Panc1 (cell line): Measurements from ENCODE around the gene ISG15. TPM values are rescaled to one million over a fixed set of nuclear protein-coding genes. Genes with fewer than 3 reads are reported as not detected.

ENCODE experiments used
- ATAC-seq: fragments of 200-7000 bp; cut with Tn5 transposase; 2 replicates; pipeline ENCODE4 v1.9.1; 2020; ENCODE audit warnings: mild to moderate bottlenecking, moderate library complexity
- BruUV-seq: library from RNA; stranded (reverse); fragments of 400-500 nt; replicated peaks from 2 replicates; lab custom pipeline; 2021; lab: Mats Ljungman, UMichigan
- CTCF ChIA-PET: fragments of 300-600 bp; sonication (Branson Sonifier 250); formaldehyde crosslinking; loops from one replicate; lab custom pipeline; 2022; ENCODE audit warnings: antibody characterized with exemption; lab: Charles Lee
- POLR2A ChIA-PET: fragments of 300-600 bp; sonication (Branson Sonifier 250); formaldehyde crosslinking; loops from one replicate; lab custom pipeline; 2022; ENCODE audit warnings: antibody characterized with exemption; lab: Charles Lee
- DNase-seq: peaks from one replicate; pipeline ENCODE4 v3.0.0-alpha.2; 2010; ENCODE audit warnings: low read depth, low spot score
- H3K27ac ChIP-seq: 2 replicates; pipeline ENCODE4 v1.5.1; 2011; ENCODE audit warnings: mild to moderate bottlenecking, low read length, inconsistent platforms
- H3K27me3 ChIP-seq: fragments of 200-500 bp; sonication (Bioruptor generic); 2 replicates; pipeline ENCODE4 v1.6.0; 2014; ENCODE audit warnings: low read length, inconsistent platforms; ENCODE audit not compliant: control insufficient read depth, insufficient read depth
- H3K36me3 ChIP-seq: fragments of 200-500 bp; sonication (Bioruptor generic); 2 replicates; pipeline ENCODE4 v1.5.1; 2014; ENCODE audit warnings: inconsistent platforms, mild to moderate bottlenecking, low read length, moderate library complexity; ENCODE audit not compliant: control insufficient read depth, insufficient read depth
- H3K4me1 ChIP-seq: 2 replicates; pipeline ENCODE4 v1.5.1; 2011; ENCODE audit warnings: inconsistent platforms, mild to moderate bottlenecking, low read length, moderate library complexity; ENCODE audit not compliant: control insufficient read depth, insufficient read depth
- H3K4me3 ChIP-seq, 2 experiments: 2 replicates each; pipeline ENCODE4 v1.5.1; 2011 to 2012; ENCODE audit warnings: low read depth in 2 of 2, low read length in 2 of 2, mild to moderate bottlenecking in 2 of 2, inconsistent platforms in 1 of 2, moderate library complexity in 1 of 2
- H3K9me3 ChIP-seq: fragments of 200-500 bp; sonication (Bioruptor generic); 2 replicates; pipeline ENCODE4 v1.5.1; 2014; ENCODE audit warnings: low read depth, mild to moderate bottlenecking, inconsistent platforms, low read length, moderate library complexity; ENCODE audit not compliant: control insufficient read depth, insufficient read depth
- CTCF ChIP-seq: fragments of 450-650 bp; IDR thresholded peaks from 2 replicates; pipeline ENCODE4 v1.5.1; 2017; ENCODE audit warnings: mild to moderate bottlenecking
- POLR2AphosphoS5 ChIP-seq: IDR thresholded peaks from 2 replicates; pipeline ENCODE4 v1.6.1; 2012; ENCODE audit warnings: mild to moderate bottlenecking, low read depth, low read length, moderate library complexity
- SIN3A ChIP-seq: IDR thresholded peaks from 2 replicates; pipeline ENCODE4 v1.6.1; 2012; ENCODE audit warnings: low read depth, mild to moderate bottlenecking, low read length, moderate library complexity, borderline replicate concordance; ENCODE audit not compliant: insufficient read depth
- TCF7L2 ChIP-seq: IDR thresholded peaks from 2 replicates; pipeline ENCODE4 v1.6.1; 2011; ENCODE audit warnings: mild to moderate bottlenecking, low read depth, low read length, inconsistent platforms
- in situ Hi-C: cut with HindIII; loops from 2 replicates; pipeline ENCODE4 v1.10.0; 2016; ENCODE audit warnings: low sequenced_read_pairs, low pct_unique_long_range_greater_than_20kb
- intact Hi-C: fragments of 100-400 bp; cut with micrococcal nuclease; formaldehyde crosslinking; loops from one replicate; pipeline ENCODE4 v1.10.0; 2022; ENCODE audit not compliant: unreplicated experiment
- total RNA-seq: library from RNA; stranded (reverse); gene quantifications from one replicate; pipeline ENCODE4 v1.2.1, GENCODE V29; 2021; ENCODE audit not compliant: unreplicated experiment
- TF ChIP-seq, protein P1 (sequence below), 2 experiments: IDR thresholded peaks; 2 replicates each; pipeline ENCODE4 v1.6.1; 2011 to 2012; ENCODE audit warnings: low read depth in 2 of 2, control low read depth in 1 of 2, low read length in 1 of 2, mild to moderate bottlenecking in 1 of 2, moderate library complexity in 1 of 2; ENCODE audit not compliant: insufficient read depth in 1 of 2

ISG15 gene
- total RNA-seq, 1 experiment from 2014 or later: 102 TPM

DNA sequence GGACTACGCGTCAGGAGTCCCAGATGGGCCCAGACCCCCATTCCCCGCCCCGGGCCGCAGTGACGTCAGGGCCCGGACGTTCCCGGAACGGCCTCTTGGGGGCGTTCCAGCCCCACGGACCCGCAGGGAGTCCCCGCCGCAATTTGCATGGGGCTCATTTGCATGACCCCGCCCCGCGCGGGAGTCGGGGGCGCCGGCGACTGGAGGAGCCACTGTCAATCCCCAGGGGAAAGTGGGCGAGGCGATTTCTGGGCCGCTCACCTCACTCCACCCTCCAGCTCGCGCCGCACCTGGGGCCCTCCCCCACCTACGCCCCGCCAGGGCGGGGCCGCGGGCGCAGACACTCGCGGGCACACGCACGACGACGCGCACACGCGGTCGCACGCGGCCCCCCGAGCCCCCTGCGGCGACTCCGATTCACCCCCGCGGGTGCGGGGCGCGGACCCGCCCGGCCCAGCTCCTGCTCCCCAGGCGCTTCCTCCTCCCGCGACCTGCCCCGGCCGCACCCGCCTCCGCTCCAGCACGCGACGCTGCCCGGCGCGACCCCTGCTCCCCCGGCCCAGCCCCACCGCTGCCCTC is 19.8 kb downstream of the ISG15 start:
- Histone ChIP-seq H3K4me3 (no peak overlapping the region), H3K27ac (no peak overlapping the region), H3K4me1 (no peaks in the 10 kb centered on the region), H3K27me3 (no peaks in the 10 kb centered on the region), H3K36me3 (no peaks in the 10 kb centered on the region), H3K9me3 (no peaks in the 10 kb centered on the region)
- BruUV-seq: no TSS peak
- ChIA-PET CTCF (no interaction called here), POLR2A (no interaction called here)
- intact Hi-C loops (no loop called here), in situ Hi-C loops (no loop called here)
- DNase-seq (no peak), ATAC-seq (peak; percentile 60)
- TF ChIP-seq CTCF (peak; percentile 69; the same call in 1 of the 2 replicates), POLR2AphosphoS5 (no peak)

GRCh38 chr1:1033731-1034438 is 20.6 kb downstream of the ISG15 start:
- ATAC-seq: no peak
- no peaks in the 10 kb centered on the region for H3K27me3 ChIP-seq
- no peak overlapping the region for H3K27ac ChIP-seq
- BruUV-seq: no TSS peak
- TF ChIP-seq SIN3A (no peak), CTCF (no peak), TCF7L2 (no peak)
- TF ChIP-seq, protein P1, sequence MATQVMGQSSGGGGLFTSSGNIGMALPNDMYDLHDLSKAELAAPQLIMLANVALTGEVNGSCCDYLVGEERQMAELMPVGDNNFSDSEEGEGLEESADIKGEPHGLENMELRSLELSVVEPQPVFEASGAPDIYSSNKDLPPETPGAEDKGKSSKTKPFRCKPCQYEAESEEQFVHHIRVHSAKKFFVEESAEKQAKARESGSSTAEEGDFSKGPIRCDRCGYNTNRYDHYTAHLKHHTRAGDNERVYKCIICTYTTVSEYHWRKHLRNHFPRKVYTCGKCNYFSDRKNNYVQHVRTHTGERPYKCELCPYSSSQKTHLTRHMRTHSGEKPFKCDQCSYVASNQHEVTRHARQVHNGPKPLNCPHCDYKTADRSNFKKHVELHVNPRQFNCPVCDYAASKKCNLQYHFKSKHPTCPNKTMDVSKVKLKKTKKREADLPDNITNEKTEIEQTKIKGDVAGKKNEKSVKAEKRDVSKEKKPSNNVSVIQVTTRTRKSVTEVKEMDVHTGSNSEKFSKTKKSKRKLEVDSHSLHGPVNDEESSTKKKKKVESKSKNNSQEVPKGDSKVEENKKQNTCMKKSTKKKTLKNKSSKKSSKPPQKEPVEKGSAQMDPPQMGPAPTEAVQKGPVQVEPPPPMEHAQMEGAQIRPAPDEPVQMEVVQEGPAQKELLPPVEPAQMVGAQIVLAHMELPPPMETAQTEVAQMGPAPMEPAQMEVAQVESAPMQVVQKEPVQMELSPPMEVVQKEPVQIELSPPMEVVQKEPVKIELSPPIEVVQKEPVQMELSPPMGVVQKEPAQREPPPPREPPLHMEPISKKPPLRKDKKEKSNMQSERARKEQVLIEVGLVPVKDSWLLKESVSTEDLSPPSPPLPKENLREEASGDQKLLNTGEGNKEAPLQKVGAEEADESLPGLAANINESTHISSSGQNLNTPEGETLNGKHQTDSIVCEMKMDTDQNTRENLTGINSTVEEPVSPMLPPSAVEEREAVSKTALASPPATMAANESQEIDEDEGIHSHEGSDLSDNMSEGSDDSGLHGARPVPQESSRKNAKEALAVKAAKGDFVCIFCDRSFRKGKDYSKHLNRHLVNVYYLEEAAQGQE (IDR thresholded peaks at IDR 0.05; ENCODE audit: insufficient read depth in 1 of 2, low read depth in 2 of 2, low read length in 1 of 2): no peak
- intact Hi-C loops: no loop called here
- no peaks in the 10 kb centered on the region for H3K36me3 ChIP-seq
- DNase-seq: no peak
- ChIA-PET POLR2A (no interaction called here), CTCF (no interaction called here)
- no peaks in the 10 kb centered on the region for H3K9me3 ChIP-seq
- no peaks in the 10 kb centered on the region for H3K4me1 ChIP-seq
- in situ Hi-C loops: no loop called here
- no peak overlapping the region for H3K4me3 ChIP-seq
